Loucy (cell line): ENCODE results near the gene FHL3.
"Not testable (repeated sequence)": the region's sequence is repeated elsewhere in the genome, so short reads cannot be mapped to it uniquely, and the experiment has no call there.

Experiments used
- H2AFZ ChIP-seq: fragments of 200-600 bp; sonication (generic); 2 replicates; pipeline ENCODE4 v1.6.0; 2016; ENCODE audit warnings: antibody characterized with exemption, mild to moderate bottlenecking, low read length, moderate library complexity
- H3F3A ChIP-seq: fragments of 200-600 bp; 2 replicates; pipeline ENCODE4 v1.6.0; 2016; ENCODE audit warnings: antibody characterized with exemption, low read depth, mild to moderate bottlenecking
- H3K27me3 ChIP-seq: fragments of 200-600 bp; sonication (generic); 2 replicates; pipeline ENCODE4 v1.6.1; 2014; ENCODE audit warnings: low read length, mild to moderate bottlenecking; ENCODE audit not compliant: insufficient read depth, poor library complexity, severe bottlenecking
- H3K36me3 ChIP-seq: fragments of 200-600 bp; sonication (generic); 2 replicates; pipeline ENCODE4 v1.6.1; 2016; ENCODE audit warnings: low read length; ENCODE audit not compliant: insufficient read depth
- H3K4me1 ChIP-seq: fragments of 200-600 bp; sonication (generic); 2 replicates; pipeline ENCODE4 v1.5.1; 2014; ENCODE audit warnings: low read length, mild to moderate bottlenecking; ENCODE audit not compliant: insufficient read depth, poor library complexity, severe bottlenecking
- H3K4me2 ChIP-seq: fragments of 200-600 bp; sonication (generic); 2 replicates; pipeline ENCODE4 v1.6.0; 2014; ENCODE audit warnings: antibody characterized with exemption, low read length, low read depth, mild to moderate bottlenecking; ENCODE audit not compliant: poor library complexity, severe bottlenecking
- H3K4me3 ChIP-seq: fragments of 200-600 bp; sonication (generic); 2 replicates; pipeline ENCODE4 v1.5.1; 2014; ENCODE audit warnings: low read length, mild to moderate bottlenecking, mixed read lengths; ENCODE audit not compliant: poor library complexity, severe bottlenecking
- H3K79me2 ChIP-seq: fragments of 200-600 bp; sonication (generic); 2 replicates; pipeline ENCODE4 v1.6.1; 2014; ENCODE audit warnings: low read length; ENCODE audit not compliant: insufficient read depth
- H3K9ac ChIP-seq: fragments of 200-600 bp; sonication (generic); 2 replicates; pipeline ENCODE4 v1.6.0; 2014; ENCODE audit warnings: mild to moderate bottlenecking, low read depth, low read length, moderate library complexity; ENCODE audit not compliant: poor library complexity, severe bottlenecking
- H3K9me2 ChIP-seq: fragments of 200-600 bp; sonication (generic); replicated peaks from 2 replicates; pipeline ENCODE4 v1.6.1; 2016; ENCODE audit warnings: low read depth, low read length, mixed read lengths
- H3K9me3 ChIP-seq: fragments of 200-600 bp; sonication (generic); 2 replicates; pipeline ENCODE4 v1.6.1; 2014; ENCODE audit warnings: mild to moderate bottlenecking, antibody characterized with exemption, low read length, low read depth; ENCODE audit not compliant: insufficient read depth
- H4K20me1 ChIP-seq: fragments of 200-600 bp; sonication (generic); 2 replicates; pipeline ENCODE4 v1.6.0; 2014; ENCODE audit warnings: antibody characterized with exemption, low read length, mild to moderate bottlenecking; ENCODE audit not compliant: insufficient read depth, poor library complexity, severe bottlenecking
- EZH2phosphoT487 ChIP-seq: fragments of 200-600 bp; IDR thresholded peaks from 2 replicates; pipeline ENCODE4 v1.6.1; 2018; ENCODE audit warnings: antibody characterized with exemption, mild to moderate bottlenecking, moderate library complexity, borderline replicate concordance
- TF ChIP-seq, protein P1 (sequence below): fragments of 200-600 bp; sonication (generic); conservative IDR thresholded peaks from 2 replicates; pipeline ENCODE4 v1.5.1; 2014; ENCODE audit warnings: mild to moderate bottlenecking, antibody characterized with exemption, low read length

FHL3 gene

DNA sequence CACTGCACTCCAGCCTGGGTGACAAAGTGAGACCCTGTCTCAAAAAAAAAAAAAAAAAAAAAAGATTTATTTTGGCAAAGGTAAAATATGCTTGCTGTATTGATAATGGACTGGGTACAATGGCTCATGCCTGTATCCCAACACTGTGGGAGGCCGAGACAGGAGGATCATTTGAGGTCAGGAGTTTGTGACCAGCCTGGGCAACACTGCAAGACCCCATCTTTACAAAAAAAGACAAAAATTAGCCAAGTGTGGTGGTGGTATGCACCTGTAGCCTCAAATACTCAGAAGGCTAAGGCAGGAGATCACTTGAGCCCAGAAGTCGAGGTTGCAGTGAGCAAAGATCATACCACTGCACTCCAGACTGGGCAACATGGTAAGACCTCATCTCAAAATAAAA lies 21.8 kb downstream of the FHL3 start:
- Histone ChIP-seq H3K36me3 (peaks cover 69% of the 10 kb centered on the region), H4K20me1 (peaks cover 12% of the 10 kb centered on the region), H3K4me2 (no peak overlapping the region), H3F3A (no peaks in the 10 kb centered on the region), H3K4me1 (peaks cover 9% of the 10 kb centered on the region), H3K9me3 (no peaks in the 10 kb centered on the region), H3K9ac (no peak overlapping the region), H3K9me2 (no peaks in the 10 kb centered on the region), H3K4me3 (no peak overlapping the region), H2AFZ (no peak overlapping the region), H3K79me2 (peaks cover 15% of the 10 kb centered on the region), H3K27me3 (no peaks in the 10 kb centered on the region)
- TF ChIP-seq, protein P1, sequence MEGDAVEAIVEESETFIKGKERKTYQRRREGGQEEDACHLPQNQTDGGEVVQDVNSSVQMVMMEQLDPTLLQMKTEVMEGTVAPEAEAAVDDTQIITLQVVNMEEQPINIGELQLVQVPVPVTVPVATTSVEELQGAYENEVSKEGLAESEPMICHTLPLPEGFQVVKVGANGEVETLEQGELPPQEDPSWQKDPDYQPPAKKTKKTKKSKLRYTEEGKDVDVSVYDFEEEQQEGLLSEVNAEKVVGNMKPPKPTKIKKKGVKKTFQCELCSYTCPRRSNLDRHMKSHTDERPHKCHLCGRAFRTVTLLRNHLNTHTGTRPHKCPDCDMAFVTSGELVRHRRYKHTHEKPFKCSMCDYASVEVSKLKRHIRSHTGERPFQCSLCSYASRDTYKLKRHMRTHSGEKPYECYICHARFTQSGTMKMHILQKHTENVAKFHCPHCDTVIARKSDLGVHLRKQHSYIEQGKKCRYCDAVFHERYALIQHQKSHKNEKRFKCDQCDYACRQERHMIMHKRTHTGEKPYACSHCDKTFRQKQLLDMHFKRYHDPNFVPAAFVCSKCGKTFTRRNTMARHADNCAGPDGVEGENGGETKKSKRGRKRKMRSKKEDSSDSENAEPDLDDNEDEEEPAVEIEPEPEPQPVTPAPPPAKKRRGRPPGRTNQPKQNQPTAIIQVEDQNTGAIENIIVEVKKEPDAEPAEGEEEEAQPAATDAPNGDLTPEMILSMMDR = no peak
- TF ChIP-seq EZH2phosphoT487 = no peak

DNA sequence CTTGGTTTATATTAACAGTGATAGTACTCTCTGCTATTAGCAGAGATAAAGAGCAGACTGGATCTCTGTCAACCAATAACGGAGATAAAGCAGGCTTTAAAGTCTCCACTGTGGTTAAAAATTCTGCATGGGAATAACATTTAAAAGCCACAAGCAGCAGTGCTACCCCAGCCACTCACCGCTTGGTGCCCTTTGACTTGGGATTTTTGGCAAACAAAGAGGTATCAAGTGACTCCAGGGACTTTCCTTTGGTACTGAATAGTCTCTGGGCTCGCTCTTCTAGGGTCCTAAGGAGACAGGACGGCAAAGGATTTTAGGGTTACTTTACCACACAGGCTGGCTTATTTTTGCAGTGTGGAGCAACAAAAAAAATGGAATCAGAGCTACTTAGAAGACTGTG lies 26.8 kb downstream of the FHL3 start:
- H3K9me3 ChIP-seq = no peaks in the 10 kb centered on the region
- no peaks in the 10 kb centered on the region for H3K9me2 ChIP-seq
- no peak overlapping the region for H2AFZ ChIP-seq
- no peaks in the 10 kb centered on the region for H3K79me2 ChIP-seq
- H3K36me3 ChIP-seq = peaks cover 75% of the 10 kb centered on the region
- no peak for TF ChIP-seq EZH2phosphoT487
- TF ChIP-seq, protein P1 = no peak
- H3K4me3 ChIP-seq = no peak overlapping the region
- H3K4me1 ChIP-seq = no peaks in the 10 kb centered on the region
- no peaks in the 10 kb centered on the region for H3F3A ChIP-seq
- H3K9ac ChIP-seq = no peak overlapping the region
- H3K4me2 ChIP-seq = no peak overlapping the region
- no peaks in the 10 kb centered on the region for H4K20me1 ChIP-seq
- no peaks in the 10 kb centered on the region for H3K27me3 ChIP-seq

DNA sequence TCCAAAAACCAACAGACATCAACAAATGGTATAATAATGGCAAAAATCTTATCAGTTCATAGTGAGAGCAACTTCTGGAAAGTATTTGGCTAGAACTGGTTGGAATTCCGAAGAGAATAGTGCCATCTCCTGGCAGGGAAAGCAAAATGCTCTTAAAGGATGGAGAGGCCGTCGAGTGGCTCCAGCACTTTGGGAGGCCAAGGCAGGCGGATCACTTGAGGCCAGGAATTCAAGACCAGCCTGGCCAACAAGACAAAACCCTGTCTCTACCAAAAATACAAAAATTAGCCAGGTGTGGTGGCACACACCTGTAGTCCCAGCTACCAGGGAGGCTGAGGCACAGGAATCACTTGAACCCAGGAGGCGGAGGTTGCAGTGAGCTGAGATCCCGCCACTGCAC lies 30.2 kb downstream of the FHL3 start:
- not testable (repeated sequence) for H2AFZ ChIP-seq, H3K27me3 ChIP-seq, H3K9ac ChIP-seq, H3K9me3 ChIP-seq, H3K9me2 ChIP-seq, H3F3A ChIP-seq, H3K4me3 ChIP-seq, H3K4me2 ChIP-seq, H4K20me1 ChIP-seq, H3K79me2 ChIP-seq, H3K4me1 ChIP-seq
- TF ChIP-seq, protein P1 = peak; percentile 64
- peaks cover 49% of the 10 kb centered on the region; the same call in 1 of the 2 replicates for H3K36me3 ChIP-seq
